A549 (cell line): Measurements from ENCODE around the gene PROSER1. TPM values are rescaled to one million over a fixed set of nuclear protein-coding genes. Genes with fewer than 3 reads are reported as not detected.

ENCODE experiments used
- ATAC-seq, 2 experiments: fragments of 200-7000 bp in 1 of 2; fragments of >200 bp in 1 of 2; cut with Nextera tagmentation in 1 of 2; cut with Tn5 transposase in 1 of 2; 3 replicates each; pipeline versions ENCODE4 v1.8.0 to v1.9.1; 2018 to 2020; ENCODE audit warnings: mild to moderate bottlenecking in 1 of 2, moderate library complexity in 1 of 2
- CTCF ChIA-PET: fragments of 300-600 bp; sonication (Branson Sonifier 250); formaldehyde crosslinking; extraction: SDS; loops from one replicate; lab custom pipeline; 2021; ENCODE audit warnings: antibody characterized with exemption, inconsistent platforms; lab: Yijun Ruan, JAX
- POLR2A ChIA-PET: fragments of 350-600 bp; formaldehyde crosslinking; extraction: SDS; loops from one replicate; lab custom pipeline; 2021; ENCODE audit warnings: antibody characterized with exemption, inconsistent platforms; lab: Yijun Ruan, JAX
- DNase-seq, 2 experiments: peaks; one replicate each; pipeline versions ENCODE4 v3.0.0 to v3.0.0-alpha.2; 2011 to 2016; ENCODE audit warnings: low read depth in 1 of 2, low spot score in 1 of 2
- FAIRE-seq: peaks from 2 replicates; lab custom pipeline; 2011; peaks lifted over from hg19 to GRCh38; lab: Jason Lieb, UNC
- H3K27ac ChIP-seq, 2 experiments: fragments of >200 bp; sonication (Bioruptor Twin); formaldehyde crosslinking; 3 replicates each; pipeline ENCODE4 v1.5.1; 2016 to 2017
- H3K4me1 ChIP-seq: fragments of >200 bp; sonication (Bioruptor Twin); formaldehyde crosslinking; 3 replicates; pipeline ENCODE4 v1.6.1; 2016
- H3K4me2 ChIP-seq: fragments of >200 bp; sonication (Bioruptor Twin); formaldehyde crosslinking; 3 replicates; pipeline ENCODE4 v1.6.1; 2016
- H3K4me3 ChIP-seq: fragments of >200 bp; sonication (Bioruptor Twin); formaldehyde crosslinking; 3 replicates; pipeline ENCODE4 v1.5.1; 2016
- H3K9me3 ChIP-seq: fragments of >200 bp; sonication (Bioruptor Twin); formaldehyde crosslinking; 3 replicates; pipeline ENCODE4 v1.6.1; 2016
- CBX8 ChIP-seq: fragments of 200-600 bp; sonication (generic); IDR thresholded peaks from 2 replicates; pipeline ENCODE4 v1.6.1; 2016
- CEBPB ChIP-seq, 2 experiments: fragments of >200 bp in 1 of 2; sonication (Bioruptor Twin) in 1 of 2; formaldehyde crosslinking in 1 of 2; IDR thresholded peaks; 2 replicates each; pipeline ENCODE4 v1.6.1; 2012 to 2016
- CHD4 ChIP-seq: fragments of 200-600 bp; sonication (generic); IDR thresholded peaks from 2 replicates; pipeline ENCODE4 v1.6.1; 2016; ENCODE audit warnings: antibody characterized with exemption, mild to moderate bottlenecking, borderline replicate concordance
- CTCF ChIP-seq: fragments of >200 bp; sonication (Bioruptor Twin); formaldehyde crosslinking; IDR thresholded peaks from 3 replicates; pipeline ENCODE4 v1.5.1; 2016
- ESRRA ChIP-seq: fragments of 150-350 bp; IDR thresholded peaks from 2 replicates; pipeline ENCODE4 v1.6.1; 2014; ENCODE audit warnings: mild to moderate bottlenecking, low read length, borderline replicate concordance
- FOSL2 ChIP-seq, 2 experiments: fragments of 450-650 bp in 1 of 2; fragments of >200 bp in 1 of 2; sonication (Bioruptor Twin) in 1 of 2; formaldehyde crosslinking; IDR thresholded peaks; 2 replicates each; pipeline versions ENCODE4 v1.5.0 to v1.6.1; 2016 to 2020; ENCODE audit warnings: mild to moderate bottlenecking in 1 of 2, moderate library complexity in 1 of 2
- HDAC2 ChIP-seq: fragments of 200-600 bp; sonication (generic); IDR thresholded peaks from 2 replicates; pipeline ENCODE4 v1.6.1; 2016
- HES2 ChIP-seq: fragments of >200 bp; sonication (Bioruptor Twin); formaldehyde crosslinking; IDR thresholded peaks from 2 replicates; pipeline ENCODE4 v1.6.1; 2016
- JUNB ChIP-seq: fragments of >200 bp; sonication (Bioruptor Twin); formaldehyde crosslinking; IDR thresholded peaks from 2 replicates; pipeline ENCODE4 v1.6.1; 2016
- KDM1A ChIP-seq: fragments of 200-600 bp; sonication (generic); IDR thresholded peaks from 2 replicates; pipeline ENCODE4 v1.6.1; 2016; ENCODE audit warnings: low read depth, mild to moderate bottlenecking
- MAZ ChIP-seq: fragments of 150-350 bp; IDR thresholded peaks from 2 replicates; pipeline ENCODE4 v1.6.1; 2014; ENCODE audit warnings: antibody characterized with exemption, low read depth, low read length, borderline replicate concordance
- MYC ChIP-seq: IDR thresholded peaks from 2 replicates; pipeline ENCODE4 v1.6.1; 2012; ENCODE audit warnings: mild to moderate bottlenecking, inconsistent platforms, low read length, improper control_type of control experiment, borderline replicate concordance
- POLR2A ChIP-seq: IDR thresholded peaks from 2 replicates; pipeline ENCODE4 v1.6.1; 2012; ENCODE audit warnings: mild to moderate bottlenecking, low read length
- RARB ChIP-seq: fragments of 250-450 bp; sonication (Bioruptor Pico); IDR thresholded peaks from 2 replicates; pipeline ENCODE4 v1.8.0; 2021; ENCODE audit warnings: mild to moderate bottlenecking, moderate library complexity
- ZNF302 ChIP-seq: fragments of 250-450 bp; sonication (Bioruptor Pico); IDR thresholded peaks from 2 replicates; pipeline ENCODE4 v1.9.0; 2021; ENCODE audit warnings: inconsistent platforms, mild to moderate bottlenecking, moderate library complexity
- WGBS: methylation state at CpG from one replicate; pipeline ENCODE4 v1.1.6; 2017; ENCODE audit errors: missing lambda C conversion rate; 5-methylcytosine and 5-hydroxymethylcytosine counted together
- polyA plus RNA-seq, 4 experiments: library from polyadenylated mRNA; depleted of rRNA in 3 of 4; stranded (reverse); fragments of >200 nt; fragmentation: RNase III in 1 of 4; extraction: RNeasy Plus Mini Kit Qiagen cat#74134 plus additional on column Dnase treatment in 1 of 4; gene quantifications; 2 replicates in 3 of 4; 3 replicates in 1 of 4; pipeline ENCODE4 v1.2.3, GENCODE V29; 2011 to 2017

Gene PROSER1
- polyA plus RNA-seq, 2 of the 4 experiments (the other 2 are of a cell fraction) = 9.9 to 19.0 TPM

GRCh38 chr13:38965281-38965680 lies 72.6 kb downstream of the PROSER1 start:
- ChIA-PET CTCF (no interaction called here), POLR2A (no interaction called here)
- DNase-seq = no peak
- Histone ChIP-seq H3K4me1 (no peaks in the 10 kb centered on the region), H3K4me2 (no peak overlapping the region), H3K4me3 (no peak overlapping the region), H3K9me3 (no peaks in the 10 kb centered on the region), H3K27ac (no peak overlapping the region)
- FAIRE-seq = no peak
- ATAC-seq = no peak
- 6% methylated on average over 4 of the region's 4 CpGs for WGBS
- TF ChIP-seq FOSL2 (IDR thresholded peaks at IDR 0.05) = no peak
- no peak for TF ChIP-seq FOSL2 (CRISPR knock-in tag; IDR thresholded peaks at IDR 0.05)
- TF ChIP-seq CBX8 = no peak
- no peak for TF ChIP-seq RARB (CRISPR knock-in tag)
- TF ChIP-seq CTCF = no peak
- TF ChIP-seq MAZ = no peak
- no peak for TF ChIP-seq ZNF302 (CRISPR knock-in tag)

- CTCF ChIA-PET = interaction anchor here (1.6 kb wide), 1 partner anchor 11 kb away, joined by 4 read pairs; no protein-coding TSS in a partner anchor
- ATAC-seq = no peak
- Histone ChIP-seq H3K9me3 (no peaks in the 10 kb centered on the region), H3K4me2 (no peak overlapping the region), H3K4me1 (no peaks in the 10 kb centered on the region), H3K4me3 (no peak overlapping the region), H3K27ac (no peak overlapping the region)
- POLR2A ChIA-PET = no interaction called here
- no peak for FAIRE-seq
- no peak for TF ChIP-seq ZNF302 (CRISPR knock-in tag)
- TF ChIP-seq MAZ = no peak
- no peak for TF ChIP-seq HES2
- no peak for TF ChIP-seq KDM1A
- TF ChIP-seq CHD4 = no peak
- no peak for TF ChIP-seq MYC
- TF ChIP-seq JUNB = no peak
- no peak for TF ChIP-seq CEBPB (IDR thresholded peaks at IDR 0.05)
- TF ChIP-seq ESRRA = no peak
- TF ChIP-seq HDAC2 = no peak
- TF ChIP-seq POLR2A = no peak
- no peak for DNase-seq
Observed at GRCh38 chr13:38960175-38960574, 77.7 kb downstream of the PROSER1 start.

Other genes with a start within 250 kb of the PROSER1 start
- gene STOML3, start 47.3 kb downstream of the PROSER1 start, polyA plus RNA-seq (2011; rRNA removed) = not detected in 2 replicates
- gene STOML3, start 47.3 kb downstream of the PROSER1 start, polyA plus RNA-seq (2017; fragmentation: RNase III; extraction: RNeasy Plus Mini Kit Qiagen cat#74134 plus additional on column Dnase treatment) = not detected in 3 replicates
- 9.3 and 13.7 TPM in 2 replicates for gene NHLRC3, start 367 bp upstream of the PROSER1 start, polyA plus RNA-seq (2011; rRNA removed)
- gene NHLRC3, start 367 bp upstream of the PROSER1 start, polyA plus RNA-seq (2017; fragmentation: RNase III; extraction: RNeasy Plus Mini Kit Qiagen cat#74134 plus additional on column Dnase treatment) = 5.9 to 8.2 TPM (median 7.3 TPM) in 3 replicates